Ishikawa (cell line): ENCODE results near the gene SMIM35.

ENCODE experiments used
- CEBPB ChIP-seq: IDR thresholded peaks from 2 replicates; pipeline ENCODE4 v1.6.1; 2012
- CREB1 ChIP-seq: IDR thresholded peaks from 2 replicates; pipeline ENCODE4 v1.6.1; 2012; ENCODE audit warnings: low read depth
- EGR1 ChIP-seq: IDR thresholded peaks from 2 replicates; pipeline ENCODE4 v1.6.1; 2012
- EP300 ChIP-seq: IDR thresholded peaks from 2 replicates; pipeline ENCODE4 v1.6.1; 2012; ENCODE audit warnings: borderline replicate concordance
- FOXM1 ChIP-seq: IDR thresholded peaks from 2 replicates; pipeline ENCODE4 v1.6.1; 2012; ENCODE audit warnings: low read depth, borderline replicate concordance
- NFIC ChIP-seq: IDR thresholded peaks from 2 replicates; pipeline ENCODE4 v1.6.1; 2012
- RAD21 ChIP-seq: IDR thresholded peaks from 2 replicates; pipeline ENCODE4 v1.6.1; 2012; ENCODE audit warnings: low read depth
- TAF1 ChIP-seq: IDR thresholded peaks from 2 replicates; pipeline ENCODE4 v1.6.1; 2012; ENCODE audit warnings: low read depth, mild to moderate bottlenecking
- TCF12 ChIP-seq: IDR thresholded peaks from 2 replicates; pipeline ENCODE4 v1.6.1; 2012; ENCODE audit warnings: low read depth
- TEAD4 ChIP-seq: IDR thresholded peaks from 2 replicates; pipeline ENCODE4 v1.6.1; 2012
- YY1 ChIP-seq: IDR thresholded peaks from 2 replicates; pipeline ENCODE4 v1.6.1; 2012; ENCODE audit warnings: low read depth
- ZBTB7A ChIP-seq: IDR thresholded peaks from 2 replicates; pipeline ENCODE4 v1.6.1; 2012; ENCODE audit warnings: low read depth
- TF ChIP-seq, protein P1 (sequence below): IDR thresholded peaks from 2 replicates; pipeline ENCODE4 v1.6.1; 2012
- TF ChIP-seq, protein P2 (sequence below): IDR thresholded peaks from 2 replicates; pipeline ENCODE4 v1.6.1; 2012; ENCODE audit warnings: low read depth, mild to moderate bottlenecking
- TF ChIP-seq, protein P3 (sequence below): IDR thresholded peaks from 2 replicates; pipeline ENCODE4 v1.6.1; 2012

Gene SMIM35

DNA sequence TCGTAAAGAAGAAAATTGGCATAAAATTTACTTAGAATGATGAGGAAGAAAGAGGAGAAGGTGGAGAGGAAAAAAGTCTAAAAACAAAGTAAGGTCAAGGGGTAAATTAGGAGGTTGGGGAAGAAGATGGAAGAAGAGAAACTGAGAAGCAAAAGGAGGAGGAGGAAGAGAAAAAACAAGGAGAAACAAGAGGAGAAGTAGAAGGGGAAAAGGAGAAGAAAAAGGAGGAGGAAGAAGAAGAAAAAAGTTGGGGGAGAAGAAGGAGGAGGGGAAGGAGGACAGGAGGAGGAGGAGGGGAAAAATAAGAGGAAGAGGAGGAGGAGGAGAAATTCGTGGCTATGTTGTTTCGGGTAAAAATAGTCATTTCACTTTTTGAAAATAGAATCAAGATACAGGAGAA, 58.1 kb downstream of the SMIM35 start:
- TF ChIP-seq EGR1: no peak
- no peak for TF ChIP-seq RAD21
- TF ChIP-seq, protein P1, sequence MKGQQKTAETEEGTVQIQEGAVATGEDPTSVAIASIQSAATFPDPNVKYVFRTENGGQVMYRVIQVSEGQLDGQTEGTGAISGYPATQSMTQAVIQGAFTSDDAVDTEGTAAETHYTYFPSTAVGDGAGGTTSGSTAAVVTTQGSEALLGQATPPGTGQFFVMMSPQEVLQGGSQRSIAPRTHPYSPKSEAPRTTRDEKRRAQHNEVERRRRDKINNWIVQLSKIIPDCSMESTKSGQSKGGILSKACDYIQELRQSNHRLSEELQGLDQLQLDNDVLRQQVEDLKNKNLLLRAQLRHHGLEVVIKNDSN: no peak
- TF ChIP-seq EP300: no peak
- TF ChIP-seq, protein P2, sequence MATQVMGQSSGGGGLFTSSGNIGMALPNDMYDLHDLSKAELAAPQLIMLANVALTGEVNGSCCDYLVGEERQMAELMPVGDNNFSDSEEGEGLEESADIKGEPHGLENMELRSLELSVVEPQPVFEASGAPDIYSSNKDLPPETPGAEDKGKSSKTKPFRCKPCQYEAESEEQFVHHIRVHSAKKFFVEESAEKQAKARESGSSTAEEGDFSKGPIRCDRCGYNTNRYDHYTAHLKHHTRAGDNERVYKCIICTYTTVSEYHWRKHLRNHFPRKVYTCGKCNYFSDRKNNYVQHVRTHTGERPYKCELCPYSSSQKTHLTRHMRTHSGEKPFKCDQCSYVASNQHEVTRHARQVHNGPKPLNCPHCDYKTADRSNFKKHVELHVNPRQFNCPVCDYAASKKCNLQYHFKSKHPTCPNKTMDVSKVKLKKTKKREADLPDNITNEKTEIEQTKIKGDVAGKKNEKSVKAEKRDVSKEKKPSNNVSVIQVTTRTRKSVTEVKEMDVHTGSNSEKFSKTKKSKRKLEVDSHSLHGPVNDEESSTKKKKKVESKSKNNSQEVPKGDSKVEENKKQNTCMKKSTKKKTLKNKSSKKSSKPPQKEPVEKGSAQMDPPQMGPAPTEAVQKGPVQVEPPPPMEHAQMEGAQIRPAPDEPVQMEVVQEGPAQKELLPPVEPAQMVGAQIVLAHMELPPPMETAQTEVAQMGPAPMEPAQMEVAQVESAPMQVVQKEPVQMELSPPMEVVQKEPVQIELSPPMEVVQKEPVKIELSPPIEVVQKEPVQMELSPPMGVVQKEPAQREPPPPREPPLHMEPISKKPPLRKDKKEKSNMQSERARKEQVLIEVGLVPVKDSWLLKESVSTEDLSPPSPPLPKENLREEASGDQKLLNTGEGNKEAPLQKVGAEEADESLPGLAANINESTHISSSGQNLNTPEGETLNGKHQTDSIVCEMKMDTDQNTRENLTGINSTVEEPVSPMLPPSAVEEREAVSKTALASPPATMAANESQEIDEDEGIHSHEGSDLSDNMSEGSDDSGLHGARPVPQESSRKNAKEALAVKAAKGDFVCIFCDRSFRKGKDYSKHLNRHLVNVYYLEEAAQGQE: no peak
- no peak for TF ChIP-seq YY1
- no peak for TF ChIP-seq TCF12
- no peak for TF ChIP-seq ZBTB7A
- TF ChIP-seq FOXM1: no peak

DNA sequence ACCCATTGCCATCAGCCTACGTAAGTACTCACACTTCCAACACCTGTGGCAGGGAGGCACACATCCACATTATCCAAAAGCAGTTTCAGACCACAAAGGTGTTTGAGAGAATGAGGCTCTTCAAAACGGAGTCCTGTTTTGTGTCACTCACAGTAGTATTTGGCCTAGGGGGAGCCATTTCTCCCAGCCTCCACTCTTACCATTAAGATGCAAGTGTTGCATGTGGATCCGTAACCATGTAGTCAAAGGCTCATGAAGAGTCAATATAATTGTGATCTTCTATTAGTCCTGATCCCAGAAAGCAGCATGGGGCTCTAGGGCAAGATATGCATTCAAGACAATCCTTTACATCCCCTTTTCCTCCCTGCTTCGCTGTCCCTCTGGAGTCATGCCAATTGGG, 59.1 kb downstream of the SMIM35 start:
- TF ChIP-seq FOXM1: no peak
- TF ChIP-seq, protein P3, sequence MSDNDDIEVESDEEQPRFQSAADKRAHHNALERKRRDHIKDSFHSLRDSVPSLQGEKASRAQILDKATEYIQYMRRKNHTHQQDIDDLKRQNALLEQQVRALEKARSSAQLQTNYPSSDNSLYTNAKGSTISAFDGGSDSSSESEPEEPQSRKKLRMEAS: no peak
- TF ChIP-seq TEAD4: no peak
- TF ChIP-seq RAD21: no peak
- no peak for TF ChIP-seq CEBPB
- TF ChIP-seq TCF12: no peak
- TF ChIP-seq, protein P1: no peak
- TF ChIP-seq NFIC: no peak
- no peak for TF ChIP-seq TAF1
- no peak for TF ChIP-seq EGR1
- TF ChIP-seq, protein P2: no peak
- TF ChIP-seq CREB1: no peak
- no peak for TF ChIP-seq EP300

DNA sequence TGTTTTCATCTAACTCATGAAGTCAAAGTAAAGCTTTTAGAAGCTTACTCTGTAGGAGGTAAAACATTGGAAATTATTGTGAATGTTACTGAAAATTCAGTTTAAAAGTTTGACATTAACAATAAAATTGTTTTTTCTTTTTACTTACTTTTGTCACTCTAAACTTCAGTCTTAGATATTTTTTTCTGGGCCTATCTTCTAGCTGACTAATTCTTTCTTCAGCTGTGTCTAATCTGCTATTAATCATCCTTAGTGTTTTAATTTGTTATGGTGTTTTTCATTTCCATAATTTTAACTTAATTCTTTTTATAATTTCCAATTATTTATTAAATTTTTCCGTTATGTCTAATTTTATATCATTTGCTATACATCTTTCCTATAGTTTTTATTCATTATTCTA, 65.6 kb downstream of the SMIM35 start:
- no peak for TF ChIP-seq CREB1
- TF ChIP-seq, protein P2: no peak
- TF ChIP-seq EGR1: no peak
- TF ChIP-seq RAD21: no peak
- no peak for TF ChIP-seq CEBPB
- no peak for TF ChIP-seq FOXM1
- TF ChIP-seq, protein P3: no peak
- TF ChIP-seq NFIC: no peak

DNA sequence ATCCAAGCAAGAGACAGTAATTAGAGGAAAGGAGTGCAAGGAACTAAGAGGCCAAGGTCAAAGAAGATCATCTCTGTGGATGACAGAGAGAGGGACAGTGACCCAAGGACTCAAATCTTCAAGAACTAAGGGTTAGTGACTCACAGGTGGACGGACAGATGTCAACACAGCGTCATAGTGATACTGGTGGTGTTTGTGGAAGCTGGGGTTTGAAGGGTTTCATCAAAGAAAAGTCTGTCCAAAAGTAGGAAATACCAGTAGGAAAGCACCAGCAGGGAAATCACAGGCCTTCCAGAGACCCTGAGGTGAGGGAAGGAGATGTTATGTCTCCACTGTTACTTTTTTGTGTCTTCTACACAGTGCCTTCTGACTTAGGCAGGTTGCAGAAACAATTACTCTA, 68.4 kb downstream of the SMIM35 start:
- TF ChIP-seq RAD21: no peak
- TF ChIP-seq, protein P3: no peak
- no peak for TF ChIP-seq CREB1
- TF ChIP-seq YY1: no peak
- TF ChIP-seq, protein P2: no peak
- TF ChIP-seq NFIC: no peak
- no peak for TF ChIP-seq EP300
- no peak for TF ChIP-seq CEBPB
- TF ChIP-seq, protein P1: no peak
- no peak for TF ChIP-seq EGR1
- TF ChIP-seq FOXM1: no peak
- no peak for TF ChIP-seq TCF12
- TF ChIP-seq TAF1: no peak
- TF ChIP-seq TEAD4: no peak
- no peak for TF ChIP-seq ZBTB7A
